ENCODE data around the gene DGKG. TPM values are rescaled to one million over a fixed set of nuclear protein-coding genes. Genes with fewer than 3 reads are reported as not detected.

The DGKG gene
- total RNA-seq, 1 donor from 2014 or later: 7.3 TPM

DNA sequence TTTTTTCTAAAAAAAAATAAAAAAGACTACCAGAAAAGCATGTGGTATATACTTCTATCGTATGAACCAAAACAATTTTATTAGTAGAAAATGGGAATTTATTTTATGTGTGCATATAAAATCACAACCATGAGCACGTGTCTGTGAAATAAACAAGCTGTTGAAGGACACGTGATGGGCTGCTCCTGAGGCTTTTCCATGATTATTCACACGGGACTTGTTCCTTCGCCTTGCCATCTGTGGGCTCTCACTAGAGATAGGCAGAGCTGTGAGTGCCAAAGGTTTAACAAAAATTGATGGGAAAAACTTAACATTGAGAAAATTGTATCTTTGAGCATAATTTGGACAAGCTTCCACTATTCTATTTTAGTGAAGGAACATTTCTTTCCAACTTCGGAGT, 240.8 kb downstream of the DGKG start:
- DNase-seq (ENCODE audit: low spot score in 2 of 2): no peak

DNA sequence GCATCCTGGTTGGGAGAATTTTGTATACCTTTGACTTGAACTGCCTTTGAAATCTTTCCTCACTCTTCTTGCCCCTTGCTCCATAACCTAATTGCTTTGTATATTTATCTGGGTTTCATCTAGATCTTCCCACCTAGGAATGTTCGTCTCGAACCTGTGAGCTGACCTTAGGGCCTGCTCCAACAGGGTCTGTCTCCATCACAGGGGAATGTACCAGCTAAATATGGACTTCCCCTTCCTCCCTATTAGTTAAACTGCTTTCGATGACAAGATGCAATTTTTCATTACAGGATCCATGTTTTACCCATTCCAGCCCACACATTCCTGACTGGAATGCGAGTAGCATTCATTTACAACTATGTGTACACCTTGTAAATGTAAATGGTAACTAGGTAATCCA, 242.5 kb downstream of the DGKG start:
- DNase-seq (ENCODE audit: low spot score in 2 of 2): no peak
- no peak for FAIRE-seq

More for the DNA sequence above, 240.8 kb downstream of the DGKG start:
- no peak for FAIRE-seq

DNA sequence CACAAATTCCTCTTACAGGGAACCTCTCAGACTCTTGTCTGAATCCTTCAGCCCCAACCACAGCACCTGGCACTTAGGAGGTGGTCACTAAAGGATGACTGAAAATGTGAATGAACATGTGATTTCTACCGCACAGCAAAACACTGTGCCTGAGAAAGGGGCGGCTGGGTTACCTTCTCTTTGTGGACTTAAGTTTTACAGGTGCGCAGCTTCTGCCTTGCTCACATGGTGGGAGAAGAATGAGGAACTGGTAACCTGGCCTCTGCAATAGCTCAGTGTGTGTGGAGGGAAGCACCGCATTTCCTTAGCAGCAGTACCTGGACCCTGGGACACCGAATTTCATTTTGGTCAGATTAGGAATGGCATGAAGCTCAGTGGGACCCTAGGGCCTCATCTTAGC, 243.3 kb downstream of the DGKG start:
- no peak for FAIRE-seq
- no peak for DNase-seq (ENCODE audit: low spot score in 2 of 2)

DNA sequence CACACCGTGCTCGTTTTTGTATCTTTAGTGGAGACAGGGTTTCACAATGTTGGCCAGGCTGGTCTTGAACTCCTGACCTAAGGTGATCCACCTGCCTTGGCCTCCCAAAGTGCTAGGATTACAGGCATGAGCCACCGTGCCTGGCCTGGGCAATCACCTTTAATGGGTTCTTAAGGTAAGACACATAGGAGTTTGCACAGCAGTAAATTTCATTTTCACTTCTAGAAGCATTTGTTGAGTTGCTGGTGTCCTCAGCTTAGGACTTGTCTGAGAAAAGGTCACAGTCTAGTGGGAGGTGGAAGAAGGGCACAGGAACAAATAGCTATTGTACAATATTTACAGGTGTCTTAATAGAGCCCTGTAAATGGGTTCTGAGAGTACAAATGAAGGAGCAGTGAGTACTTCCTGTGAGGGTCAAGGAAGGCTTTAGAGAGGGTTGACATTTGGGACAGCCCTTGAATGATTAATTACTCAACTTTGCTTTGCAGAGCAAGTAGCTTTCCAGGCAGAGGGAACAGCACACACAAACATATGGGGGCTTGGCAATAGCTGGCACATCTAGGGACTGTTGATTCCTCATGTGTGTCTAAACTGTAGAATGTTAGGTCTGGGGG, 244.4 kb downstream of the DGKG start:
- no peak for DNase-seq (ENCODE audit: low spot score in 2 of 2)
- FAIRE-seq: no peak

DNA sequence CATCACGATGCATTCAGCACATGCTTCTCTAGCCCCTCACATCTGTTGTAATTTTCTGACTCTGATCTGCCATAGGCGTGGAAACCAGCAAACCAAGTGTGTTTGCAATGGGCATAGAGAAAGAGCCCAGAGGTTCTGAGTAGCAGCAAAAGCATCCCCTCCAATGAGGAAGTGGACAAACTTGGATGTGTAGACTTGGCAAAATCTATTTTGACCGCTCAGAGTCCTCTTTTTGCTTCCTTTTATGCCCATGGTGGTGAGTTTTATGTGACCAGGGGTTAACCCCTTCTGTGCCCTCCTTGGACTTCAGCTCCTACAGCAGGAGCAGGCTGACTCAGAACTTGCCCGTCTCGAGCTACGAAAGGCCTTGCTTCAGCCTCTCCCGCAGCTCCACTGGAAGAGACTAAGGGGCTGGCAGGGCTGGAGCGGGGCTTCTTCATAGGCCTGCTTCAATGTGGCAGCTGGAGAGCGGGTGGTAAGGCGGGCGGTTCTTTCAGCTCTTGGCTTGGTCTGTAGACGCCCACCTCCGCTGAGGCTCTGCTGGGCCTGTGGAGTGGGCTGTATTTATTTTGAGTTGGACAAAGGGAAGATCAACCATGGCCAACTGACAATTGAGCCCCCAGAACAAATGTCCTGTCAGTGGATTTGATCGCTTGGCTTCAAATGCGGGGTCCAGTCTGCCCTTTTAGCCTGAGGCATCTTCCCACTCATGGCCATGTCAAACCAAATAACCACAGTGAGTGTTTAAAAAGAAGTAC, 246.6 kb downstream of the DGKG start:
- DNase-seq (ENCODE audit: low spot score in 2 of 2) (no peak), FAIRE-seq (no peak)

DNA sequence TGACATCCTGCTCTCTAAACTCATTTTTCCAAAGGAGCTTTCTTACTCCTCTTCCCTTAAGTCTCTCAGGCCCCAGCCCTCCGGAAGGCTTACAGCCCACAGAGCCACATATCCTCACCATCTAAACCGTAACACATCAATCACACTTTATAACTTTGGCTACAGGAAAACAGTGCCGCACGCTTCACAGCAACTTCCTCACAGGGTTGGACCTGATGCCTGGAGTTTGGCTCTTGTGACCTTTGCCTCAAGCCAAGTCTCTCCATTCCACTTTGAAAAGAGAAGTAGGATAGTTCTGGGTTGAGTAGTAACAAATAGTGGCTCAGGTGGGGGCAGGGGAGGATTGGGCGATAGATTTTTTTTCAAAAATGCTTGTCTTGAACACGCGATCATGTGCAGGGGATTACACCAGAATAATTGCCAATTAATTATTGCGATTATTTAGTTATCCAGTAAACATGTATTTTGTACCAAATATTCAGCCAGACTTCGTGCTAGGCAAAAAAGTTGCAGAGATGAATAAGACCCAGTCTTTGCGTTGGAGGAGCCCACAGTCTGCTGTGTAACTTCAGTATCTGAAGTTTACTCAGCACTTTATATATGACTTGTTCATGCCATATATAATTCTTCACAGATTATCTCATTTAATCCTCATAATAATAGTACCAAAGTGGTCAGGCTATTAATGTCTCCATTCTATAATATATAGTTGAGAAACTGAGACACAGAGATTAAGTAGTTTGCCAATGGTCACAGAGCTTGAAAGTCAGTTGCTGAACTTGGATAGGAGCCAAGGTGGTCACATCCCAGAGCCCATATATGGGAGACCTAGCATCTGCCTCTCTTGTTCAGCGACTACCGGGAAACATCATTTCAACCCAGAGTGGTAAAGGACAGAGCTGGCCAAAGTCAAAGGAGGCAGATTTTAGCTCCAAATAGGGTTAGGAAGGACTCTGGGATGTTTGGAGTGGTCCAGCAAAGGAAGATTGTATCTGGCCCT, 250.8 kb downstream of the DGKG start:
- no peak for FAIRE-seq
- DNase-seq (ENCODE audit: low spot score in 2 of 2): no peak

DNA sequence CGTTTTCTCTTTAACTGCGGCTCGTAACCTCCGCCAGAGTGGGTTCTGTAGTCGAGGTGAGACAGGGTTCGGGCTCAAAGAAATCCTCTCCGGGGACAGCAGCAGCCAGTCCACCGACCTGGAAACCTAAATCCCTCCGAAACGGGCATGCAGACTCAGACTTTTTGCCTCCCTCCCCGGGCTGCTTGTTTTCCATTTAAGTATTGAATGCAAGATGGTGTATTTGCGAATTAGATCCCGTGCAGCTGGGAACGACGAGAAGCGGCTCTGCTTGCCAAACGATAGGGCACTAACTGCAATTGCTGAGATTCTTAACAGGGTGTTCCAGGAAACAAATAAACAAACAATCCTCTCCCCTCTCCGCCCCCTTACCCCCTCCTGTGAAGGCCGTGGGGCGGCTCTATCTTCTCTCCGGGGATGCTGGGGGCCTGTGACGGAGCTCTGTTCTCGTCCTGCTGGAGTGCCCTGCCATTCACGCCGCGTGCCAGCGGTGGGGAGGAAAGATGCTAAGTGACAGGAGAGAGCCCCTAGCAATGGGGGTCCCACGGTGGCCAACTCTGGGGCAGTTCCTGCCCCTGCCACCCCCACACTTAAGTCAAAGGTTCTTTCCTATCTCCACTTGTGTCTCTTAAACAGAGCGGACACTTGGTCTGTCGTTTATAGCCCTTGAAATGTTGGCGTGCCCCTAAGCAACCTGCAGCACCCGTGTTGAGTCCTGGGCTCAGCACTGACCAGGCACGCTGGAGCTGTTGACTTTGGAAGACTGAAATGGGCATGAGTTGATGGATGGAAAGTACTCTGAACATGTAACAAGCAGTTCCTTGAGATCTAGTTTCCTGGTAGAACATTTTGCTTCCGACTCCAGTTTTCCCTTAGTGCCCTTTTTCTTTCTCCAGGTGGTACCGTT, 251.9 kb downstream of the DGKG start:
- FAIRE-seq: no peak
- DNase-seq (ENCODE audit: low spot score in 2 of 2): no peak

DNA sequence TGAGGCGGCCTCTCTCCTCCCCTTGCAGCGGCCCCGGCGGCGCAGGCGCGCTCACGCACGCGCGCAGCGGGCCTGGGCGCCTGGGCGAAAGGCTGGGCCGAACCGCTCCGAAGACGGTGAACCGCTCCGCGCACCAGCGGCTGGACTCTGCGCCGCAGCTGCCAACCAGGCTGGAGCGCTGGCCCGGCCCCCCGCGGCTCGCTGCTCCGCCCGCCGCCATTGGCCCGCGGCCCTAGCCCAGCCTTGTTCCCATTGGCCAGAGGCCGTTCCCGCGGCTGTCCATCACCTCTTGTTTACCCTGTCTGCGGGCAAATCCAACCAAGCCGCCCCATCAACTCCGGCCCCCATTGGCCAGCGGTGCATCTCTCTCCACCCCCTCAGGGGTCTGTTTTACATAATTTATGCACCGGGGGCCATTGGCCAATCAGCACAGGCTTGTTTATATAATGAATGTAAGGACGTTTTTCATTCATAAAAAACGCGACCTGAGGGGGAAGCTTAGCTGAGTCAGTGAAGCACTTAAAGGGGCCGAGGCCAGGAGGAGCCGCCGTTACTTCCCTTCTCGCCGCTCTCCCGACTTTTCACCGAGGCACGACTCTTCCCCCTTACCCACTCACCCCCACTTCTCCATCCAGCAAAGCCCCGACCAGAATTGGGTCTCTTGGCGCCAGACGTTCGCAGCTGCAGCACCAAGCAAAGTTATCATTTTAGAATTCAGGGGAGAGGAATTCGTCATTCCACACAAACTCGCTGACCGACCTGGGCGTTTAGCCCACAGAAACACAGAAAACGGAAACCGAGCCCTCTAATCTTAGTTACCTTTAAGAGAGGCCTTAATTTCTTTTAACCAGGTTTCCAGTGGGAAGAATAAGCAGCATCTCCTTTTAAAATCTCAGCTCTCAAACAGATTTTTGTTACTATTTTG, 252.8 kb downstream of the DGKG start, which contains the start of gene ETV5:
Gene ETV5 (minus strand): TSS at position 149 of the 925 bp plus-strand sequence. CDS start 3,221 bp downstream, outside the sequence.
- FAIRE-seq: peak; percentile 96

DNA sequence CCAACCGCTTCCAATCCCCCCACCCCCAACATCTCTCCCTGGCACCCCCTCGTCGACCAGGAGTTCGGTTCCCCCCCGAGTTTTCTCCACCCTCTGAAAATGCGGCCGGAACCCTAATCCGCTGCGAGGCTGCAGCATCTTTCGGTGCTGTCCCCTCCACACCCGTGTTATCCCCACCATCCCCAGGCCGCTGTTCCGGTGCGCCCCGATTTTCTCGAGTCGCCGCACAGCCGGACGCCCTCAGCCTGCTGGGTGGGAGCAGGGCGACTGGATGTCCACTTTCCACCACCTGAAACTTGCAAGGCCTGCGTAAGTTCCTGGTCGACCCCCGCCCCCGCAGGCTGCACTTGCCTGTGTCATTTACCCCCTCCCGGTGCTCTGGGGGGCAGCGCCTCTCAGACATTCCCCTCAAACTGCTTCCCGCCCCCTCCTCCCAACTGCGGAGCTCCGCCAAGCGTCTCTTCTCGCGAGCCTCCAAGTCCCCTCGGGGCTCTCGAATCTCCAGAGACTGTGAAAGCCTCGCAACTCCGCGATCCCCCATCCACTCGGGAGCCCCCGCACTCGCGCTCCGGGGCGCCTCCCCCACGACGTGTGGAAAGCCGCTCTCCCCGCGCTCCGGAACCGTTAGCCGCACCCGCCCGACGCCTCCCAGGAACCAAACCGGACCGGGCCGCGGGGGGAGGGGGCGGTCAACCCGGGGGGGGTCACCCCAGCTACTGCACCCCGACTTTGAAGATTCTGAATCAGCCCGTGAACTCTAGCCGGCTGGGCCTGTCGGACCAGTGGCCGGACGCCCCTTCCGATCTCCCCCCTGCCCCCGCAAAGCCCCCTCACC, 253.7 kb downstream of the DGKG start:
- FAIRE-seq (no peak), DNase-seq (ENCODE audit: low spot score in 2 of 2) (peak; percentile 49 to 51)

More for the DNA sequence above, 252.8 kb downstream of the DGKG start, which contains the start of gene ETV5:
- peak; percentile 97 to 99 for DNase-seq (ENCODE audit: low spot score in 2 of 2)

DNA sequence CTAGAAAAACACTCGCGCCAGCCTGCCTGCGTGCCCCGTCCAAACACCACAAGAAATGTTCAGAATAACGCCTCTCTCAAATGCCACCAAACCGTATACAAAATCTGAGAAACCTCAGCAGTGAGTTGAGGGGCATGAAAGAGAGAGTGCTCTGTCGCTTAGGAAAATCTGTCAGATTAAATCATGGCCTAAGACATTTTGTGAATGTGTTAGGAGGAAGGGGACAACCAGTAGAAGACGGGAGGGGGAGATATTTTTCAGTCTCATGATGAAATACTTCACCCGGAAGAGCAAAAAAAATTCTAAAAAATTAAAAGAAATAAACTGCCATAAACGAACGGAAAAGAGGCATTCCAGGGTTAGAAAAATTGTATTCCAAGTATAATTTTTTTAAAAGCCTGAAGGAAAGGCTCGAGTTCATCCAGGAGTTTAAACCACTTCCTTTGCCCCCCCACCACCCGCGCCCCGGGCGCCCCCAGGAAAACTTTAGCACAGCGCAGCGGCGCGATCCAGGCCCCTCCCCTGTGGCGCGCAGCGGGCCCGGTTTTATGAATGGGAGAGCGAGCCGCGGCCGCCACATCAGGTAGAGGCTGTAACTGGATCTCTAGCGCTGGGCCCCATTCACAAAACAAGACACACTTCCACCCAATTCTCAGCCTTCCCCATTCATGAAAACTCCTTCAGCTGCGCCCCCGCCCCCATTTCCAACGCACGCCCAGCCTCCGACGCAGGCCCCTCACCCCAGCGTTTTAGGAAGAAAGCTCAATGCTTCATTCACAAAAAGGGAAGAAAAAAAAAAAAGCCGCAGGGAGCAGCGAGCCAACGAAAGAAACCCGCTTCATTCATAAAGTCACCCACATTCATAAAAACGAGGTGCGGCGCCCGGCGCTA, 254.6 kb downstream of the DGKG start:
- DNase-seq (ENCODE audit: low spot score in 2 of 2) (peak; percentile 65 to 66), FAIRE-seq (no peak)

DNA sequence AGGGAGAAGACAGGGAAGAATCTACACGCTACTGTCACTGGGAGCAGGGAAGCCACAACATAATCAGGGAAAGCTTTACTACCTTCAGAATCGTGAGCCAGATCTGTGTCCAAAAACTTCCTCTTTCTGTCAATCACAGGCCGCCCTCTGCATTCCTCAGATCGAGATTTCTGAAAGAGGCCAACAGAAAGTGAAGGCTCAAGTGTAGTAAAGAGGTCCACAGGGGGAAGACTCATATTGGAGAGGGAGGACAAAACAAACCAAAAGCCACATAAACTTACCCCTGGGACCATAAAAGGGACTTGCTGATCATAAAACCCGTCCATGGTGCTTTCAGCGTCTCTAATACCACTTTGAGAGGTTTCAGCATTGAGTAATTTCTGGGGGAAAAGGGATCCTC, 256.5 kb downstream of the DGKG start:
- FAIRE-seq: no peak
- no peak for DNase-seq (ENCODE audit: low spot score in 2 of 2)

DNA sequence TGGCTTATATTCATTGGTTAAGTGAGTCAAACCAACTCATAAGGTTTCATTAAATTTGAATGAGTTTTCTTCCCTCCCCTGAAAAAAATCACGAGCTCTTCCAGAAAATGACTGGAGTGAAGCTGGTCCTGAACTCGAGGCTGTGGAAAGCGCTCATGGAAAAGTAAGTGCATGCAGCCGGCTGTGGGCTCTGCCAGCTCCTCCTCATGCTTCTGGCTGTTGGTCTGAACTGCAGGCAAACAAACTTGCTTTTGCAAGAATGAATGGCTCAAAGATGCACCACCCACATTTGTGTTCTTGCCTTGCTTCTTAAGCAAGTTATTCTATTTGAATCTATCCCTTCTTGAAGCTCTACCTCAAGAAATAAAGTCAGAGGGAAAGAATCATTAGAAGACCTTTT, 259.3 kb downstream of the DGKG start:
- DNase-seq (ENCODE audit: low spot score in 2 of 2) (no peak), FAIRE-seq (no peak)

DNA sequence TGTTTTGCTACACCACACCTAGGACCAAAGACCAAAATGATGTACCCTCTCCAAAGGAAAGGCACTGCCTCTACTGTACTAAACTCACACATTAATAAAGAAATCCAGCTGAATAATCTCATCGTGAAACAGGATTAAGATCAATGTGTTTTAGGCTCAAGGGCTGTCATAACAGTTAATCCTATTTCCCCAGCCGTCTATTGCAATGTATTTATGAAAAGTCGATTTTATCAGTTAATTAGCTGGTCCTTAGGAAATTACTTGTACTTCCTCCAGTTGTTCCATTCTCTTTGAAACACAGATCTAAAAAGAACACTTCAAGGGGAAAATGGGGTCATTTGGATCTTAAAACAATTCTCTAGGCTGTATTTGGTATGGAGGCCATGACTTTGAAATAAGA, 261.6 kb downstream of the DGKG start:
- FAIRE-seq: no peak
- no peak for DNase-seq (ENCODE audit: low spot score in 2 of 2)

DNA sequence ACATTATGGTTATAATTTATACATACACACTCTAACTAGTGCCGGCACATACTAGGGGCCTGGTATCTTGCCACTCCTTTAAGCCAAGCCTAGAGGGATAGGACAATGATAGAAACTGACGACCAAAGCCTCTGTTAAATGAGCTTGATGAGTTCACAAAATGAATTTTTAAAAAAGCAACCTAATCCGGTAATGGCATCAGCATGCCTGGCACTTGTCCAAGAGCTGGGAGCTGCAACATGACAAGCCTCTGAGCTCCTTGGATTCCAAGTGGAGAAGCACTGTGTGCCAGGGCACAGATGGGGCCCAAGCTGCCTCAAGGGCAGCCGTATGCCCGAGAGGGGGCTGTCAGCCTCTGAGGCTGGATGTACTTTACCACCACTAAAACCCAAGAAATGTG, 262.9 kb downstream of the DGKG start:
- peak in 1 of 2 donors; percentile 28 for DNase-seq (ENCODE audit: low spot score in 2 of 2)
- FAIRE-seq: no peak

DNA sequence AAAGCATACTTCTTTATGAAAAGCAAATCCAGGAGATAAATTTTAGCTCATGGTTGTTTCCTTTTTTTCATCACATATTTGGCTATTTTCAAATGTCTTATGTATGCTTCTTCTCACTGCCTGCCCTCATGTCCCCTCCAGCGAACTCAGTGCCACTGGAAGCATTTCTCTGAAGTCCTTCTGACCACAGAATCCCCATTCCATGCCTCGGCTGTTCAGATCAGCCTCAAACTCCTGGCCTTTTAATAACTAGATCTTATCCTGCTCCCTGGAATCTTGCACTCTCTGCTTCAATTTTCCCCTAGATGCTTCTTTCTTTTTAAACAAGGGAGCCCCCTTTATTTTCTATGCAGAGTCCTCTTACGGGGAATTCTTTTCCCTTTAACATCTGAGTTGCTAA, 263.3 kb downstream of the DGKG start:
- FAIRE-seq (no peak), DNase-seq (ENCODE audit: low spot score in 2 of 2) (no peak)

DNA sequence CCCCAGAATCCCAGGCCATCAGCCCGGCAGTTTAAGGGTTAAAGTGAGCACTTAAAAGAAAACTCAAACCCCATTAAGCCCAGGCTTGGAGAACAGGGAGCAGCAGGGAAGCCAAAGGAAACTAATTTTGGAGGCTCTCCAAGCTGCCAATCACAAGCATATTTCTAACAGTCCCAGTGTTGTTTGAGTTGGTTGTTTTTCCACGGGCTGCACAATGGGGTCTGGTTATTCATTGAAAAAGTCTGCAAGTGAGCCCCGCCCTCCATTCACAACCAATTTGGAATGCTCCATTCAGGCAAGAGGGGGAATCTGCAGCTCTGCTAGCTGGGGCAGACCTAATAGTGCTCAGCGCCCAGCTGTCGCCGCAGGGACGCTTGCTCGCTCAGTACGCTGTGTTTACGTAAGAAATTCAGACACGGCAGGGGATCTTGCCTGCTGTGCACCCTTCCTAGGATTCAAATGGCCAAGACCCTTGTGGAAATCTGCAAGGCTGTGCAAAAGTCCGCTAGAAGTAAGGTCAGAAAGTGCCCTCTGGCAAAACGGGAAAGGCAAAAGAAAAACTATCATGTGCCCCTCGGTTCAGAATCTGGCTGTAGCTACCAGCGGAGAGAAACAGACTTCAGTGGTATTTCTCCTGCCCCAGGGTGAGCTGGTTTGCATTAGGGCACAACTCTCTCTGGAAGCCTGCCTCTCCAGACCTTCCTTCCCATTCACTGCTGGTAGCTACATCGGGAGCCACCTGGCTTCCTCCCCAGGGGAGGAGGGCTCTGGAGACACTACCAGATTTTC, 264.2 kb downstream of the DGKG start:
- peak; percentile 75 for FAIRE-seq

More for the DNA sequence above, 264.2 kb downstream of the DGKG start:
- peak; percentile 72 to 75 for DNase-seq (ENCODE audit: low spot score in 2 of 2)
